Measurements from ENCODE around the gene GRID1. TPM values are rescaled to one million over a fixed set of nuclear protein-coding genes. Genes with fewer than 3 reads are reported as not detected.

The GRID1 gene
- total RNA-seq, 3 donors from 2014 or later = 0.61 to 1.9 (median 0.87) TPM

DNA sequence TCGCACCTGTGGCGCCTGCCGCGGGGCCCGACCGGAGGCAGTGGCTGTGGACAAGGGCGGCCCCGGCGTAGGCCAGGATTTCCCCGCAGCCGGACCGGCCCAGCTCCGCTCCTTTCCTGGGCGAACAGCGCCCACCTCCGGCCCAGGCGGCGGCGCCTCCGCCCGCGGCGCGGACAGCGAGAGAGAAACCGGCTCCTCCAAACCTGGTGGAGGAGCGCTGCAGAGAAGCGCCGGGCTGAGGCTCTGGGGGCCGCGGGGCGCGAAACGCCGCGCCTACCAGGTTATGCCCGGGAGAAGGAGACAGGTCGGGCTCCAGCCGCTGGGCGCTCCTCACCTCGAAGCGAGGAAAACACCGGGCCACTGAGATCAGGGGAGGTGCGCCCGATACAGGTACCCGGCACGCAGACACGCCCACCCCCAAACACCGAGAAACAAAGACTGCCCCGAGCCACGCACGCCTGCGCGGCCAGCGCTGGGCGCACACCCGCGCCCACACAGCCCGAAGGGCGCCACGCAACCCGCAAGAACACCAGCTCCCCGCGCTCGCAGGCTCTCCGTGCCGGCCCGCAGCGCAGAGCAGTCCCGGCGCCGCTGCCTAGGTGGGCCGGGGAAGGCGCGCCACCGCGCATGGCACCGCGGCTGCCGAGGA, 3.3 kb downstream of the GRID1 start:
- H3K4me1 ChIP-seq (ENCODE audit: low read depth) = peaks cover 17% of the 10 kb centered on the region
- intact Hi-C loops (cut with DNase I, micrococcal nuclease) = no loop called here
- H3K4me3 ChIP-seq = no peak overlapping the region
- ATAC-seq = peak; percentile 38
- DNase-seq = peak in 1 of 3 donors; percentile 51
- H3K9me3 ChIP-seq = no peaks in the 10 kb centered on the region
- TF ChIP-seq, protein P1, sequence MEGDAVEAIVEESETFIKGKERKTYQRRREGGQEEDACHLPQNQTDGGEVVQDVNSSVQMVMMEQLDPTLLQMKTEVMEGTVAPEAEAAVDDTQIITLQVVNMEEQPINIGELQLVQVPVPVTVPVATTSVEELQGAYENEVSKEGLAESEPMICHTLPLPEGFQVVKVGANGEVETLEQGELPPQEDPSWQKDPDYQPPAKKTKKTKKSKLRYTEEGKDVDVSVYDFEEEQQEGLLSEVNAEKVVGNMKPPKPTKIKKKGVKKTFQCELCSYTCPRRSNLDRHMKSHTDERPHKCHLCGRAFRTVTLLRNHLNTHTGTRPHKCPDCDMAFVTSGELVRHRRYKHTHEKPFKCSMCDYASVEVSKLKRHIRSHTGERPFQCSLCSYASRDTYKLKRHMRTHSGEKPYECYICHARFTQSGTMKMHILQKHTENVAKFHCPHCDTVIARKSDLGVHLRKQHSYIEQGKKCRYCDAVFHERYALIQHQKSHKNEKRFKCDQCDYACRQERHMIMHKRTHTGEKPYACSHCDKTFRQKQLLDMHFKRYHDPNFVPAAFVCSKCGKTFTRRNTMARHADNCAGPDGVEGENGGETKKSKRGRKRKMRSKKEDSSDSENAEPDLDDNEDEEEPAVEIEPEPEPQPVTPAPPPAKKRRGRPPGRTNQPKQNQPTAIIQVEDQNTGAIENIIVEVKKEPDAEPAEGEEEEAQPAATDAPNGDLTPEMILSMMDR (IDR thresholded peaks at IDR 0.05) = no peak
- no peaks in the 10 kb centered on the region for H3K36me3 ChIP-seq (ENCODE audit: low read depth)

GRCh38 chr10:86362586-86363183, 3.9 kb downstream of the GRID1 start:
- H3K9me3 ChIP-seq = no peaks in the 10 kb centered on the region
- H3K4me1 ChIP-seq (ENCODE audit: low read depth) = peaks cover 17% of the 10 kb centered on the region
- DNase-seq = peak in 1 of 3 donors; percentile 12
- H3K36me3 ChIP-seq (ENCODE audit: low read depth) = no peaks in the 10 kb centered on the region
- H3K4me3 ChIP-seq = no peak overlapping the region
- intact Hi-C loops (cut with DNase I, micrococcal nuclease) = no loop called here
- ATAC-seq = no peak
- TF ChIP-seq, protein P1 (IDR thresholded peaks at IDR 0.05) = no peak

GRCh38 chr10:86362129-86362527, 4.5 kb downstream of the GRID1 start:
- Histone ChIP-seq H3K4me3 (no peak overlapping the region), H3K9me3 (no peaks in the 10 kb centered on the region), H3K4me1 (ENCODE audit: low read depth) (peaks cover 11% of the 10 kb centered on the region), H3K36me3 (ENCODE audit: low read depth) (no peaks in the 10 kb centered on the region)
- TF ChIP-seq, protein P1 (IDR thresholded peaks at IDR 0.05) = no peak
- ATAC-seq (no peak), DNase-seq (peak in 1 of 3 donors; percentile 10)
- intact Hi-C loops (cut with DNase I, micrococcal nuclease) = no loop called here

DNA sequence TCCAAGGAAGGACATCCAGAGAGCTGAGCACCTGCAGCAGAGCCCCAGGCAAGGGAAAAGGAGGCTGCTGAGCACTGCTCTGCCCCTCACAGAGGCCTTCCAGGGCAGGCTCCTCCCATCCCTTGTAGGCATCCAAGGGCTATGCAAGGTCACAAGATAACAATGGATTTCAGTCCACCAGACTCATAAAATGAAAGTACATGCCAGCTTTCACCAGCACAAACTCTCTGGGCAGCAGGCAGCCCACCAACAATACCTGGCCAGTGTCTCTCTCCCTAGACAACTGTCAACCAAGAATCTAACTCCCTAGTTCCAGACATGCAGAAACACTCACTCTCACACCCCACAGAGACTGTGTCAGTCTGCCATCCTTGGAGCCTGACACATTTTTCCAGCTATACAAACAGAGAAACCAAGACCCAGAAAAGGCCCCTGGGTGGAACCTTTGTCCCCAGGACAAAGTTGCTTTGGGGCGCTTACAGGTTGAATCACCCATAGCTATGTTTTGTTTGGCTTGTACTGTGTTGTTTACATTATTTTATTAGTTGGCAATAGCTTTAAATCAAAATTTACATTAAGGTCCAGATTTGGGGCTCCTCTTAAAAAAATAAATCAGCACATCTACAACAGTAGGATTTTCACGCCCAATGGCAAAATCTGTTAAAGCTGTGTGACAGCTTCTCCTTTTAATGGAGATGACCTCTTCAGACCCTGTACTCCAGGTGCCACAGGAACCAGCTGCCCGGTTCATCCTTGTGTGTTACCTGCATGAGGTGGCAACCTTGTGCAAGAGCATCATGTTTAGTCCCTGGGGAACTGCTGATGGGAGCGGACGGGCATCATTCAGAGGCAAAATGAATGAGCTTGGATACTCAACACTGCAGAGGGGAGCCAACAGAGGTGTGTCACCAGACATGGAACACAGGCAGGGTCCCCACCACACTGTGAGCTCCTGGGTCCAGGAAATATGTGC, 5.2 kb downstream of the GRID1 start:
- H3K9me3 ChIP-seq = no peaks in the 10 kb centered on the region
- ATAC-seq (no peak), DNase-seq (peak in 1 of 3 donors; percentile 6)
- TF ChIP-seq, protein P1 (IDR thresholded peaks at IDR 0.05) = no peak
- no peak overlapping the region for H3K4me3 ChIP-seq
- peaks cover 7% of the 10 kb centered on the region for H3K4me1 ChIP-seq (ENCODE audit: low read depth)
- no peaks in the 10 kb centered on the region for H3K36me3 ChIP-seq (ENCODE audit: low read depth)
- intact Hi-C loops (cut with DNase I, micrococcal nuclease) = no loop called here

GRCh38 chr10:86360657-86361056, 5.9 kb downstream of the GRID1 start:
- Histone ChIP-seq H3K4me1 (ENCODE audit: low read depth) (peaks cover 3% of the 10 kb centered on the region), H3K4me3 (no peak overlapping the region), H3K36me3 (ENCODE audit: low read depth) (no peaks in the 10 kb centered on the region), H3K9me3 (no peaks in the 10 kb centered on the region)
- peak in 1 of 3 donors; percentile 2 for DNase-seq
- intact Hi-C loops (cut with DNase I, micrococcal nuclease) = no loop called here
- ATAC-seq = no peak
- TF ChIP-seq, protein P1 (IDR thresholded peaks at IDR 0.05) = no peak
